ENCODE results near the gene ZNF688.

Gene ZNF688

DNA sequence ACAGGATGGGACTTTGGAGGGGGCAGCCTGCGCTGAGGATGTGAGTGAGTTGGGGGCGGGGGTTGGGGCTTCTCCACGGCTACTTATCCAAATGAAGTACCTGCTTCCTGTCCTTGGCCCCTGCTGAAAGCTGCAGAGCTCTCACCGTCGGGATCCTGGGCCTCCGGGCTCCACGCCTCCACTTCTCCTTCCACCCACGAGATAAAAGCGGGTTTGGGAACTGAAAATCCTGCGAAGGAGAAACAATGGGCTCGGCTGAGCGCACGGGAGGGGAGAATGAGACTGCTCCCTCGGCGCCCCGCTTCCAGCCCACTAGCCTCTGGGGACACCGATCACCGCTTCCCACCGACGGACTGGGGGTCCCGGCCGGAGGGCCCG is 13.5 kb upstream of the ZNF688 start:
- DNase-seq: no peak

DNA sequence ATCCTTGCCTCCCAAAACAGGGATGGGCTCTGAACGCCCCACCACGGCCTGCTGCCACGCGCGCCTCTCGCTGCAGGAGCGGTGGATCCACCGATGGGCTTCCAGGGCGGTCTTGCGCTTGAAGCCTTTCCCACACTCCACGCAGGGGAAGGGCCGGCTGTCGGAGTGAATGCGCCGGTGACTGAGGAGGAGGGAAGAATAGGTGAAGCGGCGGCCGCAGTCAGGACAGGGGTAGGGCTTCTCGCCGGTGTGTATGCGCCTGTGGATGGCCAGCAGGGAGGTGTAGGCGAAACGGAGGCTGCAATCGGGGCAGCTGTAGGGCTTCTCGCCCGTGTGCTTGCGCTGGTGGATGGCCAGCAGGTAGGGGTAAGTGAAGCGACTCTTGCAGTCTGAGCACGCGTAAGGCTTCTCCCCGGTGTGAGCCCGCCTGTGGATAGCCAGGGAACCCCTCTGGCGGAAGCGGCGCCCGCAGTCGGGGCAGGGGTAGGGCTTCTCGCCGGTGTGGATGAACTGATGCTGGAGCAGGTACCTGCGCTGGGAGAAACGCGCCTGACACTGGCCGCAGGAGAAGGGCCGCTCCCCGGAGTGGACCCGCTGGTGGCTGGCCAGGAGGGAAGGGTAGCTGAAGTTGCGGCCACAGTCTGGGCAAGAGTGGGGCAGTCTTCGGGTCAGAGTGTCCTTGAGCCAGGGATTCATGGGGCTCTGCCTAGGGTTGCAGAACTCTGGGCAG is 11.3 kb upstream of the ZNF688 start:
- no peak for DNase-seq

DNA sequence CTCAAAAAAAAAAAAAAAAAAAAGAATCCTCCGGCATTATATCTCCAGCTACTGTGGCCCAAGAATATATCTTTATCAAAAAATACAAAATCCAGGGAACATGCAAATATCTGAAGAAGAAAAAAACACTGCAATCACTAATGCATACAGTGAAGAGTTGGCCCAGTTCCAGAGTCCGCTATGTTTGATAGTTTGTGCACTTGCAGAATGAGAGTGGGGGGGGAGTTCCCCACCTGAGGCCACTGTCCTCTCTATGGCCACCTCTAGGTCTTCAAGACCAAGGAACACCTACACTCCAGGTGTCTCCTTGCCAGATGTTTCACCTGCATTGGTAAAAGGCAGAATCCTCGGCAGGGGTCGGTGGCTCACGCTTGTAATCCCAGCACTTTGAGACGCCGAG is 9.9 kb upstream of the ZNF688 start:
- DNase-seq: no peak

DNA sequence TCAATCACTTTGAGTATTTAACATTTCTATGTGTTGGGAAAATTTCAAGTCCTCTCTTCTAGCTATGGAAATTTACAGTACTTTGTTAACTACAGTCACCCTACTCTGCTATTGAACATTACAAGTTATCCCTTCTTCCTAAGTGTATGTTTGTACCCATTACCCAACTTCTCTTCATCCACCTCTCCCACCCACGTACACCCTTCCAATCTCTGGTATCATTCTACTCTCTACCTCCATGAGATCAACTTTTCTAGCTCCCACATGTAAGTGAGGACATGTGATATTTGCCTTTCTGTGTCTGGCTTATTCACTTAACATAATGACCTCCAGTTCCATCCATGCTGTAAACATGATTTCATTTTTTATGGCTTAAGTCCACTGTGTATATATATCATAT is 3.2 kb upstream of the ZNF688 start:
- DNase-seq: no peak

DNA sequence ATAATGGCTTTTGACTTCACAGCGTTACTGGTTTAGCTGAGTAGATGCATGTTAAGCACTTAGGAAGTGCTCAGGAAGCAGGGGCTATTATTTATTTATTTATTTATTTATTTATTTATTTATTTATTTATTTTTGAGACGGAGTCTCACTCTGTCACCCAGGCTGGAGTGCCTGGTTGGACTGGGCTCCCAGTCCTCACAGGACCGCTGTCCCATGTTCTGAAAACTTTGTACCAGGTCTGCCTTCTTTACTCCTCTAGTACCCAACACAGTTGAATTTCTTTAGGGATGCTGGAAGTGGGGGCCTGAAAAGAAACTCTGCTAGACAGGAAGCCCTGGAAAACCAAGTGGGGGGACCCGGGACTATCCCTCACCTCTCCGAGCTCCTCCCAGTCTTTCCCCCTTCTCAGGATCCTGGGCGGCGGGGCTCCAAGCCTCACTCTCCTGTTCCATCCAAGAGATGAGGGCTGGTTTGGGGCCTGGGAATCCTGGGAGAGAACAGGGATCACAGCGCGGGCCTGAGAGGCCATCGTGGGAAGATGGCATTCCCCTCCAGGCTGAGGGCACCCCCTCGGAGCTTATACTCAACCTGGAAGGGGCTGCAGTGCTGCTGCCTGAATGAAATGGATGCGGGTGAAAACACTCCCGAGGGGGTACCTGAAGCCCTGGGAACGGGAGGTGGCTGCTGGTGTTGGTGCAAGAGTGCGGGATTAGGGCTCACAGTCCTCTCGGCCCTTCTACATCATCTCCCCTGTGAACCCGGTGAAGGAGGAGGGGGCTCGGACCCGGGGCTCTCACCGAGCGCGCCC is 674 bp downstream of the ZNF688 start:
- DNase-seq: no peak

DNA sequence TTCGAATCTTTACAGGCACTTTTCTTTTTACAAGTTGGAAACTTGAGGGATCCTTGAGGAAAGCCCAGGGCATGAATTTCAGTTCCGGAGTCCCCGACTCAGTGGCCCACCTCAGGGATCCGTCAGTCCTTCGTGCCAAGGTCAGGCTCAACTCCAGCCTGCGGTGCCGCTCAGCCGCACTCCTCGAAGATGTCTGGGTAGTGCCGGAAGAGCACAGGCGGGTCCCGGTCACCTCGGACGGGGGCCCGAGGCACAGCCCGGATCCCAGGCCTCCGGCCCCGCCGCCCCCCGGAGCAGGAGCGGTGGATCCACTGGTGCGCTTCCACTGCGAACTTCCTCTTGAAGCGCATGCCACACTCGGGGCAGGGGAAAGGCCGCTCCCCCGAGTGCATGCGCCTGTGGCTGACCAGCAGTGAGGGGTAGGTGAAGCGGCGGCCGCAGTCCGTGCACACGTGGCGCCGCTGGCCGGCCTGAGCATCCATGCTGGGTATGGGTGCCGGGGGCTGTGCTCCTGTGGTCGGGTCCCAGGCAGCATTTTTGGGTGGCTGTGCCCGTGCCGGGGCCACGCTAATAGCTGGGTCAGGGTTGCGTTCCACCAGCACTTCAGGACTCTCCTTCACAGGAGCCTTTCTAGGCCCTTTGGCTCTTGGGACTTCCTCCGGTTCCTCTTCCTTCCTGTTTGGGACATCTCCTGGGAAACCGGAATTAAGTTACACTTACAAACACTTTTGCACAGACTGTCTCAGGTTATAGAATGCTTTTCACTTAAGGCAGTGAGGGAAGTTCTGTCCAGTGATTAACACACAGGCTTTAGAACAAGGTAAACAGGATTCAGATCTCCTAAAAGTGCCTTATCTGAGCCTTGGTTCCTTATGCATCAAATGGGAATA is 1.5 kb downstream of the ZNF688 start:
- DNase-seq: no peak

DNA sequence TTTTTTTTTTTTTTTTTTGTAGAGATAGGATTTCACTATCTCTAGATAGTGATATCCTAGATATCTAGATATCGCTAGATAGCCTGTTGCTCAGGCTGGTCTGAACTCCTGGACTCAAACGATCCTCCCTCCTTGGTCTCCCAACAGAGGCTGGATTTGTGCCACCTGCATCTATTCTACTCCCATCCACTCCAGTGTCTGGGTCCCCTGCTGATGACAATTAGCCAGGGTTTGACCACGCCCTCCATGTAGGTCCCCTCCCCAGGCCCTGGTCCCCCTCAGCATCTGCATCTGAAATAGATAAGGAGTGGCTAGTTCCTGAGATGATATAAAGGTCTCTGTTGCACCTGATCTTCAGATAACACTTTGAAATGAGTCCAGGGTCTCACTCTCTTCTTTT is 2.2 kb downstream of the ZNF688 start:
- DNase-seq: no peak

DNA sequence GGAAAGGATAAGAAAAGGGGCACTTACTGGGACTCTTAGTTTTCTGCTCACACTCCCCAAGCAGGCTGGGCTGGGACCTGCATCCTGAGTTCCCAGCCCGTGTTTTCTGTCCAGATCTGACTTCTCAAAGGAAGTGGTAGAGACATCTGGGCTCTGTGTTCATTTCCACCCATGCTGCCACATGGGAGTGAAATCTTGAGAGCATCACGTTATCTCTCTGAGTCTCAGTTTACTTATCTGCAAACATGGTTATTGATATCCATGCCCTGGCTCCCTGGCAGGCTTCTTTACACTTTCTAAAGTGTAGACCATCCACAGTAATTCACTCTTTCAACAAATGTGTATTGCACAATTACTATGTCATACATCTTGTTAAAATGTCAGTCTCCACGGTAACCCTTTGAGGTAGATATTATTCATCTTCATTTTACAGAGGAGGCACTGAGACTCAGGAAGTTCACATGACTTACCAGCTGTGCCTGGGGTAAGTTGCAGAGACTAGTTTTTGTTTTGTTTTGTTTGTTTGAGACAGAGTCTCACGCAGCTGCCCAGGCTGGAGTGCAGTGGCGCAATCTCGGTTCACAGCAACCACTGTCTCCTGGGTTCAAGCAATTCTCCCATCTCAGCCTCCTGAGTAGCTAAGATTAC is 3.4 kb downstream of the ZNF688 start:
- no peak for DNase-seq

DNA sequence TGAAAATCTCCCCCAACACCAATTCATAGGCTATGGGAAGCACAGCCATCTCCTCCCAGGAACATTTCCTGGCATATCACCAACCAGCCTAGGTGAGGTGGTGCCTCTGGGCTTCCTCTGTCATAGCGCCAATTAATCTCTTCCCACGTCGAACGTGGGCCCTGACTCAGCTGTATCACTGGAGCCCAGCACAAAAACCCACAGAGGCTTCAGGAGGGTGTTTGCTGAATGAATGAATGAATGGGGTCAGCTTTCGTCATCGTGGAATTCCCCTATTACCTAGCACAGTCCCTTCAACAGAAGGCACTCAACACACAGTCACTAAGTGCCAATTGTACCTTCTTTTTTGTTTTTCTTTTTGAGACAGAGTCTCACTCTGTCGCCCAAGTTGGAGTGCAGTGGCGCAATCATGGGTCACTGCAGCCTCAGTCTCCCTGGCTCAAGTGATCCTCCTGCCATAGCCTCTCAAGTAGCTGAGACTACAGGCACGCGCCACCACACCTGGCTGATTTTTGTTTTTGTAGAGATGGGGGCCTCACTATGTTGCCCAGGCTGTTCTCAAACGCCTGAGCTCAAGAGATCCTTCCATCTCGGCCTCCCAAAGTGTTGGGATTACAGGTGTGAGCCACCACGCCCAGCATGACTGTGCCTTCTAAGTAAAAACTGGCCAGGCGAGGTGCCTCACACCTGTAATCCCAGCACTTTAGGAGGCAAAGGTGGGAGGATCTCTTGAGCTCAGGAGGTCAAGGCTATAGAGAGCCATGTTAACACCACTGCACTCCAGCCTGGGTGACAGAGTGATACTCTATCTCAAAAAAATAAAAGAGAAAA is 4.1 kb downstream of the ZNF688 start:
- DNase-seq: no peak

DNA sequence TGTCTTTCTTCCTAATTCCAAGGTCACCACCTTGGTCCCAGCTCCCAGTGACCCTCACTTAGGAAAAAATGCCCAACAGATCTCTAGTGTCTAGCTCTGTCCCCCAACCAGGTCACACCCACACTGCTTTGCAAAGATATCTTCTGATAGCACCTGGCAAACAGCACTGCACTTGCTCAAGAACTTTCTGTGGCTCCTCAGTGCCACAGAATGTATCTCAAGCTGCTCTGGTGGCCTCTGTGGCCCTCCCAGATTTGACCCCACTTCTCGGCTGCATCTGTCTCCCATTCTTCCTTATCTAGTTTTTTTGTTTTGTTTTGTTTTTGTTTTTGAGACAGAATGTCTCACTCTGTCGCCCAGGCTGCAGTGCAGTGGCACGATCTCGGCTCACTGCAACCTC is 5.0 kb downstream of the ZNF688 start:
- no peak for DNase-seq

DNA sequence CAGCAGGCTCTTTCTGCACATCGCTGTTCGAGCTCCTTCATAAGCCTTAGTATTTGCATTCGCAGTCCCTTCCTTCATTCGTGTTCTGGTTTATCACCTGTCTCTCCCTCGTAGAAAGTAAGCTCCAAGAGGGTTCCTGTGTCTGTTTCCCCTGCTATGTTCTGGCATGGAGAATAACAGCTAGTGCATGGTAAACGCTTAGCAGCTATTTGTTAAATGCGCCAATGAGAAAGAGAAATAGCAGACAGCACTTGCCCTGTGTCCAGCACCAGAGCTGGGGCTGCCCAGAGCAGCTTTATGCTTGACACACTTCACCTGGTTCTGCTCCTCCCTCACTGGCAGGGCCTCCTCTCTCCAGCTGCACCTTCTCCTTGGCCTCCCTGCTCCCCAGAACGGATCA is 5.5 kb downstream of the ZNF688 start:
- DNase-seq: no peak

DNA sequence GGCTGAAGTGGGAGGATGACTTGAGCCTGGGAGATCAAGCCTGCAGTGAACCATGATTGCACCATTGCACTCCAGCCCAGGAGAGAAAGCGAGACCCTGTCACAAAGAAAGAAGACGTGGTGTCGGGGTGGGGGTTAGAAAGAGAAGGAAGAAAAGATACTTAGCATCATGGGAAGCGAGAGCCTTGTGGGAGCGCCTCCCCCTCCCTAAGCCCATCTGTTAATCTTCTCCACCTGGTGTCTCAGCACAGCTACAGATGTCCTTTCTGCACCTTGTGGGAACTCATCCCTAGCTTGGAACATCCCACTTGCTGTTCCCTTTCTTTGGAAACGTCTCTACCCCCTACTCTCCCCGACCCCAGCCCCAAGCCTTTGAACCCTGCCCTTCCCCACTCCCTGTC is 6.0 kb downstream of the ZNF688 start:
- no peak for DNase-seq

DNA sequence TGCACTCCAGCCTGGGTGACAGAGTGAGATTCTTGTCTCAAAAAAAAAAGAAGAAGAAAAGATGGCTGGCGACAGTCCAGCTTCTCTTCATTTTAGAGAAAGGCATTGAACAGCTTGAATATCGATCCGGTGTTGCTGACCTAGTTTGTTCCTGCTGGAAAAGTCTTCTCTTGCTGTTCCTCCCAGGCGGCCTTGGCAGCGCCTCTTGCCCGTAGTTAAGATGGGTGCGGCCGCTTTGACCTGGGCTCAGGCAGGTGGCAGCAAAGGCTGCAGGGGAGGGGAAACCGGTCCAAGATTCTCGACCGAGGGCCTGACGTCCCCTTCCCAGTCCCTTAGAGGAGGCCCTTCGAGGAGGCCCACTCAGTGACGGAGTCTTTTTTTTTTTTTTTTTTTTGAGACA is 9.5 kb downstream of the ZNF688 start:
- DNase-seq: no peak

DNA sequence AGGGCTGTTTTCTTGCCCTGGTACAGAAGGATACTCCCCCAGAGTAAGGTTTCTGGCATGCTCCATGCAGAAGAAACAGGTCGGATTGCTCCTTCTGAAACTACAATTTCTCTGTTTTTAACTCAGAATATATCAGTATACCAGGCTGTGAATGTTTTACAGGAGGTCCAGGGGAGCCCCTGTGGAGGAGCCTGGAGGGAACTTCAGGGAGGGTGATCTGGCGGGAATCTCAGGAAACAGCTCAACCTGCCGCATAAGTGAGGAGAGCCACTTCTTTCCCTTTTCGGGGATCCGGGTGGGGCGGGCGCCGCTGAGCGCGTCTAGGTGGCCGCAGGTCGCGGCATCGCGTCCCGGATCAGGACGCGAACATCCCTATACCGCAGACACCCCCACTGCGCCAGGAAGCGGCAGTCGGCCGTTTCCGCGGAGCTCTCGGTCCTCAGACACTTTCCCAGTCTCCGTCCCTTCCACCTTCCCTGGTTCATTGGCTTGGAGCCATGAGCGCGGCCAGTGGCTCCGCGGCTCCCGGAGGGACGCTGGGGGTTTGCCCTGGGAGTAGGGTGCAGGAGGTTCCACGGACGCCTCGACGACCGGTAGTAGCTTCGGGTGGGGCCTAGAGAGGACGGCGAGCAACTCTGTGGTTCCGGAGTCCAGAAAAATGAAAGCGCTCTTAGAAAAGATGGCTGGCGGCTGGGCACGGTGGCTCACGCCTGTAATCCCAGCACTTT is 10.3 kb downstream of the ZNF688 start:
- DNase-seq: no peak

DNA sequence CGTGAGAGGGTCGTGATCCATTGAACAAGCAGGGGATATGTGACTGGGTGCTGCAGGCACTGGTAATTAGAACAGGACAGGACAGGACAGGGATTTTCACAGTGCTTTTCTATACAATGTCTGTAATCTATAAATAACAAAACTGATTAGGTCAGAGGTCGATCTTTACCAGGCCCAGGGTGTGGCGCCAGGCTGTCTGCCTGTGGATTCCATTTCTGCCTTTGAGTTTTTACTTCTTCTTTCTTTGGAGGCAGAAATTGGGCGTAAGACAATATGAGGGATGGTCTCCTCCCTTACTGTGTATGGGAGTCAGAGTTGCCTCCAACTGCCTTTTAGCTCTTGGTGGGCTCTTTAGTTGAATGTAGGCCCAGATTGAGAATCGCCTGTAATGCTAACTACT is 11.8 kb downstream of the ZNF688 start:
- DNase-seq: no peak

DNA sequence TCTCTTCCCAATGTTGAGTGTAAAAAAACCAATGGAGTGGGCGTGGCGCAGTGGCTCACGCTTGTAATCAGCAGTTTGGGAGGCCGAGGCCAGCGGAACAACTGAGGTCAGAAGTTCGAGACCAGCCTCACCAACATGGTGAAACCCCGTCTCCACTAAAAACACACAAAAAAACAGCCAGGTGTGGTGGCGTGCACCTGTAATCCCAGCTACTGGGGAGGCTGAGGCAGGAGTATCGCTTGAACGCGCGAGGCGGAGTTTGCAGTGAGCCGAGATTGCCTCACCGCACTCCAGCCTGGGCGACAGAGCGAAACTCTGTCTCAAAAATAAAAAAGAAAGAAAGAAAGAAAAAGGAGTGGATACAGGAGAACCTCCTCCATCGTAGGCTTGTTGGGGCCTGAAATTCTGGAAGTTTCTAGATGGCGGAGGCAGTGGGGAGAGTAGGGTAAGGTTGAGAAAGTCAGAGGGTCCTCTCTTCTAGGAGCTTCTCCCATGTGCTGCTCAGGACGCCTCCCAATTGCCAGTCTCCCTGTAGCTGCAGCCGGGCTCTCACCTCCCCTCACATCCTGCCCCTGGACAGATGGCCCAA is 12.6 kb downstream of the ZNF688 start:
- DNase-seq: no peak

DNA sequence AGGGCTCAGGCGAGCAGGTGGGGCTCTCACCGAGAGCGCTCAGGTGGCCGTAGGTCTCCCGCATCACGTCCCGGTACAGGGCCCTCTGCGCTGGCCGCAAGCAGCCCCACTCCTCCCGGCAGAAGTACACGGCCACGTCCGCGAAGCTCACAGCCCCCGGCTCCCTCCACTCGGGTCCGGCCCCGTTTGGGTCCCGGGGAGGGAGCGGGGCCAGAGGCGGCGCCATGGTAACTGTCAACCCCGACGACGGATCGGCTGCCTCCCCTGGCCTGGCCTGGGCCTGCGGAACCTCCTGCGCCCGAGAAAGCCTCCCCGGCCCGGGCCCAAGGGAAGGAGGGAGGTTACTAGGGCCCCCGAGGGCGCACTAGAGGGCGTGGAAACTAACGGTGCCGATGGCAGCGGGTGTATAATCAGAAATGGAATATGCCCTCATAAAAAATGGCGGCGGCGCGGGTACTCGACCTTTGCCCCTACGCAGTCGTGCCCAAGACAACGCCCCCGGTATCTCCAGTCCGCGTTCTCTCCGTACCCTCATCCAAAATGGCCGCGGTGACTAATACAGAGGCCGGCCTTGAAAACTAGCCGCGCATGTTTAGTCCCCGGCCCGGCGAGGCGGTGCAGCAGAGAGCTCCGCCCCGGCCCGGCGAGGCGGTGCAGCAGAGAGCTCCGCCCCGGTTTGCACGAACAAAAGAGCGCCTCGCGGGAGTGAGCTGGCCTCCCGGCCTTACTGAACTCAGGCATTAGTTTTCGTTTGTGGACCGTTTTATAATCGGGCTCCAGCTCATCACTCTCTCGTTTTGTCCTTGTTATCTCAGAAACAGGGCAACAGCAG is 13.3 kb downstream of the ZNF688 start, which contains the start of gene ZNF764:
TSS of gene ZNF764 (minus strand) at position 418 of the 832 bp plus-strand sequence. CDS start at position 226, 192 bp downstream.
- peak; percentile 86 for DNase-seq

DNA sequence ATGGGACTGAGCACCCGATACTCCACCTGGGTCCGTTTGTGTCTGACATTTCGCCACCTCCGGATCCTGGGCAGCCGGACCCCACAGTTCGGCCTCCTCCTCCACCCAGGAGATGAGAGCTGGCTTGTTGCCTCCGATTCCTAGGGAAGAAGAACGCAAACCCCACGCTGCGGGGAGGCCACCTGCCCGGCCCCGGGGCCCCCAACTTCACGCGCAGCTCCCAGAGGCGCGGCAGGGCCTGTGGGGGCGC is 13.9 kb downstream of the ZNF688 start:
- no peak for DNase-seq

DNA sequence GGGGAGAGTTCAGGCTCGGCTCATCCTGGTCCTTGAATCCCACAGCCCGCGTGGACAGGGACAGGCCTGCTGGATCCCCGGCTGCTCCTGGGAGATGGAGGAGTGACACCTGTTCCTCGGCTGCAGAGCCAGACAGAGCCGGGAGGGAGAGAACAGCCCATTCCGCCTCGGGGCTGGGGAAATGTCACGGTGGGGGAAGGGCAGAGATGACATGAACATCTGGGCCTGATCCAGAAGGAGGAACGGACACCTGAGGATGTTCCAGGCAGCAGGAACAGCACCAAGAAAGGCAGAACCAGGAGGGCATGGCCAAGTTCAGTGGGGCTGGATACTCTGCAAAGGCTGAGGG is 15.4 kb downstream of the ZNF688 start:
- DNase-seq: no peak

All from NCI-H748 treated with DMSO at 0.1 percent for 48 hours (cell line).